GM21737 (cell line): Measurements from ENCODE around the gene REEP1.

Source experiments
- ATAC-seq: cut with Tn5 transposase; IDR thresholded peaks from one replicate; pipeline ENCODE4 v1.9.1; 2021; ENCODE audit warnings: mild to moderate bottlenecking, moderate library complexity; ENCODE audit not compliant: unreplicated experiment

The REEP1 gene

GRCh38 chr2:86337244-86337835, at the start of gene REEP1:
Gene REEP1 (minus strand): TSS chr2:86337626. CDS start chr2:86337510, 116 bp downstream.
- no peak for ATAC-seq

- ATAC-seq = no peak
Measured at GRCh38 chr2:86383844-86384243, 46.4 kb upstream of the REEP1 start.

- ATAC-seq = no peak
Measured at GRCh38 chr2:86382698-86383097, 45.3 kb upstream of the REEP1 start.

GRCh38 chr2:86382108-86382507, 44.7 kb upstream of the REEP1 start:
- no peak for ATAC-seq

GRCh38 chr2:86378469-86378868, 41.0 kb upstream of the REEP1 start:
- ATAC-seq = no peak

GRCh38 chr2:86375623-86376022, 38.2 kb upstream of the REEP1 start:
- ATAC-seq = no peak

GRCh38 chr2:86372641-86373502, 35.4 kb upstream of the REEP1 start:
- ATAC-seq = no peak

GRCh38 chr2:86372133-86372532, 34.7 kb upstream of the REEP1 start:
- ATAC-seq = no peak

- no peak for ATAC-seq
Measured at GRCh38 chr2:86371527-86371926, 34.1 kb upstream of the REEP1 start.

GRCh38 chr2:86370579-86370978, 33.2 kb upstream of the REEP1 start:
- ATAC-seq = no peak

- no peak for ATAC-seq
Measured at GRCh38 chr2:86368161-86368824, 30.9 kb upstream of the REEP1 start.

GRCh38 chr2:86367499-86367777, 30.0 kb upstream of the REEP1 start:
- no peak for ATAC-seq

- ATAC-seq = no peak
Measured at GRCh38 chr2:86366651-86367498, 29.4 kb upstream of the REEP1 start.

GRCh38 chr2:86364894-86365293, 27.5 kb upstream of the REEP1 start:
- ATAC-seq = no peak

GRCh38 chr2:86360776-86361175, 23.4 kb upstream of the REEP1 start:
- no peak for ATAC-seq

- ATAC-seq = peak; percentile 83
Measured at GRCh38 chr2:86358957-86359356, 21.5 kb upstream of the REEP1 start.

- no peak for ATAC-seq
Measured at GRCh38 chr2:86357392-86357963, 20.1 kb upstream of the REEP1 start.

- ATAC-seq = no peak
Measured at GRCh38 chr2:86352727-86353221, 15.3 kb upstream of the REEP1 start.

GRCh38 chr2:86352137-86352726, 14.8 kb upstream of the REEP1 start:
- ATAC-seq = no peak

- no peak for ATAC-seq
Measured at GRCh38 chr2:86350751-86351150, 13.3 kb upstream of the REEP1 start.
